ENCODE data around the gene PFKFB2.

DNA sequence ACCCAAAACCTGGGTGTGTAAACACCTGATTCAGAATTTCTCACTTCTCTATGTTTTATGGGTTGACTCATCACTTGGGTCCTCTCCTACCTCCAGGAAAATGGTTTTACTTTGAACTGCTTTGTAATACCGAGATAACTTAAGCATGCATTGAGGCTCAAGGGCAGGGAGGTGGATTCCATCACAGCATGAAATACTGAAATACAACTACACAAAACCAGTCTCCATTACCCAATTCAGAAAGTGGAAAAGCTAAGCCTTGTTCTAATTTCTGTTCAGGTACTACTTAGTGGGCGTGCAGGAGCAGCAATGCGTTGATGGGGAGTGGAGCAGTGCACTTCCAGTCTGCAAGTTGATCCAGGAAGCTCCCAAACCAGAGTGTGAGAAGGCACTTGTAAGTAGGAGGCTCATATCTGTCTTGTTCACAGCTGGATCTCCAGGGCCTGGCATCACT is 44.8 kb downstream of the PFKFB2 start:
- TF ChIP-seq POLR2A (IDR thresholded peaks at IDR 0.05): no peak
- TF ChIP-seq, protein P1, sequence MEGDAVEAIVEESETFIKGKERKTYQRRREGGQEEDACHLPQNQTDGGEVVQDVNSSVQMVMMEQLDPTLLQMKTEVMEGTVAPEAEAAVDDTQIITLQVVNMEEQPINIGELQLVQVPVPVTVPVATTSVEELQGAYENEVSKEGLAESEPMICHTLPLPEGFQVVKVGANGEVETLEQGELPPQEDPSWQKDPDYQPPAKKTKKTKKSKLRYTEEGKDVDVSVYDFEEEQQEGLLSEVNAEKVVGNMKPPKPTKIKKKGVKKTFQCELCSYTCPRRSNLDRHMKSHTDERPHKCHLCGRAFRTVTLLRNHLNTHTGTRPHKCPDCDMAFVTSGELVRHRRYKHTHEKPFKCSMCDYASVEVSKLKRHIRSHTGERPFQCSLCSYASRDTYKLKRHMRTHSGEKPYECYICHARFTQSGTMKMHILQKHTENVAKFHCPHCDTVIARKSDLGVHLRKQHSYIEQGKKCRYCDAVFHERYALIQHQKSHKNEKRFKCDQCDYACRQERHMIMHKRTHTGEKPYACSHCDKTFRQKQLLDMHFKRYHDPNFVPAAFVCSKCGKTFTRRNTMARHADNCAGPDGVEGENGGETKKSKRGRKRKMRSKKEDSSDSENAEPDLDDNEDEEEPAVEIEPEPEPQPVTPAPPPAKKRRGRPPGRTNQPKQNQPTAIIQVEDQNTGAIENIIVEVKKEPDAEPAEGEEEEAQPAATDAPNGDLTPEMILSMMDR (IDR thresholded peaks at IDR 0.05): no peak
